GM19397 (cell line): ENCODE results near the gene CRYZL1.
A peak's percentile ranks its signal among the peaks of the same experiment; 100 is the strongest.

Source experiments
- ATAC-seq: cut with Tn5 transposase; IDR thresholded peaks from one replicate; pipeline ENCODE4 v1.9.1; 2021; ENCODE audit warnings: mild to moderate bottlenecking, moderate library complexity; ENCODE audit not compliant: unreplicated experiment

Gene CRYZL1

DNA sequence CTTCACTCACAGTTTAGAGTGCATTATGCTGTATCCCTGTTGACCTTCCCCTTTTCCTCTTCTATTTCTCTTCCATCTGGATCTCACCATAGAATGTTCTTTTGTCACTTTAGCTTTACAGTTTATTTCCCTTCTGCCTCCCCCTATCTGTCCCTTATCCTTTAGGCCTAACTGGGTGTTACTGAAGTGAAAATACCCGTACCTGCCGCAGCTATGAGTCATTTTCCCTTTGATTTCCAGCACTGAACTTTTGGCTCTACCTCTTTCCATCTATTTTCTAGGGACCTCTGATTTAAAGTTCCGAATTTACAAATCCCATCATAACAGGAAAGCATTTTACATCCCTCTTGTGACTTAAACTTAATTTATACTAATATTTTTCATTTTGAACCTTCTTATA, 20.5 kb upstream of the CRYZL1 start:
- ATAC-seq, result no peak

DNA sequence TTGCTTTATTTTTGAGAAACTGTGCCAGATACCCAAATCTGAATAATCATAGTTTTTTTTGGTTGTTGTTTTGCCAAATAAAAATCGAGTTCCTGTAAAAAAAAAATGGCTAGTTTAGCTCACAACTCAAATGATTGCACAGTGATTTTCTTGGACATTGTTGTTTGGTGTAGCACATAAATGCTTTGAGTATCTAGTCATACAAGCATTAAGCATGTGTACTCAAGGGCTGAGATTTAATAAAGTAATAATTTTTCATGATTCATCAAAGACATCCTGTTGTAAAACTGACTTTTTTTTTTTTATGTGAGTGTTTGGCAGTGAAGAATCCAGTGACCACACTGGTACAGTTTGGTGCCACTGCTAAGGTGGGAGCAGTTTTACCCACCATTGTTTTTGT, 19.6 kb upstream of the CRYZL1 start:
- no peak for ATAC-seq

GRCh38 chr21:33660406-33660805, 18.9 kb upstream of the CRYZL1 start:
- ATAC-seq, result no peak

DNA sequence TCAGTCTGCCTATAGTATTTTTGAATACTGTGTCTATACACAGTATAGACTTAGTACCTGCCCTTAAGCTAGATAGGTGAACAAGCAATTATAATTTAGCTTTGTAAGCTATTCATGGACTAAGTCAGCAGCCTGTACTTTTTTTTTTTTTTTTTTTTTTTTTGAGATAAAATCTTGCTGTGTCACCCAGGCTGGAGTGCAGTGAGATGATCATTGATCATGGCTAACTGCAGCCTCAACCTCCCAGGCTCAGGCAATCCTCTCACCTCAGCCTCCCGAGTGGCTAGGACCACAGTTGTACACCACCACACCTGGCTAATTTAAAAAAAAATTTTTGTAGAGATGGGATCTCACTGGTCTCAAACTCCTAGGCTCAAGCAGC, 18.0 kb upstream of the CRYZL1 start:
- no peak for ATAC-seq

- no peak for ATAC-seq
Observed at GRCh38 chr21:33658919-33659567, 17.5 kb upstream of the CRYZL1 start.

DNA sequence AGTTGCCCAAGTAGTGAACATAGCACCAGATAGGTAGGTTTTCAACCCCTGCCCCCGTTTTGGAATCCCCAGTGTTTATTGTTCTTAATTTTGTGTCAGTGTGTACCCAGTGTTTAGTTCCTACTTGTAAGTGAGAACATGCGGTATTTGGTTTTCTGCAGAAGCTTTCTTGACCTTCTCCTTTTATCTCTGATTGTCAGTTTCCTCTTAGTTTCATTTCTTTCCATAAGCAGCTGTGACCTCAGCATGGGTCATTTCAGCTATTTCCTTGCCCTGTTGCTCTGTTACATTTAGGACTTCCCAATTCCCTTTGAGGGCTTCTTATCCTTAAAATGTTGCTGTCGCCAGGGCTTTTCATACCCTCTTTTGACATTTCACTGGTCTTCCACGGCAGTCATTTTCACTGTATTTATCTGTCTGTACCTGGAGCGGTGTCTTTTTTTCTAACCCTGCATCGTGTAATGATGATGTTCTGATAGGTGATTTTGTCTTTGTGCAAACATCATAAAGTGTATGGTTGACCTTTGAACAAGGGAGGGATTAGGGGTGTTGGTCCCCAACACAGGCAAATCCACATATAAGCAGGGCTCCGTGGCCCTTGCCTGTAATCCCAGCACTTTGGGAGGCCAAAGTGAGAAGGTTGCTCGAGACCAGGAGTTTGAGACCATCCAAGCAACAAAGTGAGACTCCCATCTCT, 15.7 kb upstream of the CRYZL1 start:
- no peak for ATAC-seq

- ATAC-seq, result no peak
Observed at GRCh38 chr21:33655588-33656221, 14.2 kb upstream of the CRYZL1 start.

DNA sequence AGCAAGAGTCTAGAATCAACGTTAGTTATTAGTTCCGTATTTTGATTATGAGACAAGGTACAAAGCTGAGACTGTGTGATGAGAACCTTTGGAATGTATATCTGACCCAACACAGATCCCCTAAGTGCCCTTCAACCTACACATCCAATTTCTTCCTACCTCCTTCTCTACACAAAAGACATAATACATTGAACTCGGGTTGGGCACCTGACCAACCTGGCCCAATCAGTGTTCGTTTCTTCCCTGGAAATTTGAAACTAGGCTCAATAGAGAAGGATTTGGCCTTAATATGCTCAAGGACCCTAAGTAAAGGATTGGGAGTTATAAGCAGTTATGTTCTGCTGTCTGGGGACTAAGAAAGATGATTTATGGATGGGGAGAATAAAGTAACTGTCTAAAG, 12.9 kb upstream of the CRYZL1 start:
- no peak for ATAC-seq

DNA sequence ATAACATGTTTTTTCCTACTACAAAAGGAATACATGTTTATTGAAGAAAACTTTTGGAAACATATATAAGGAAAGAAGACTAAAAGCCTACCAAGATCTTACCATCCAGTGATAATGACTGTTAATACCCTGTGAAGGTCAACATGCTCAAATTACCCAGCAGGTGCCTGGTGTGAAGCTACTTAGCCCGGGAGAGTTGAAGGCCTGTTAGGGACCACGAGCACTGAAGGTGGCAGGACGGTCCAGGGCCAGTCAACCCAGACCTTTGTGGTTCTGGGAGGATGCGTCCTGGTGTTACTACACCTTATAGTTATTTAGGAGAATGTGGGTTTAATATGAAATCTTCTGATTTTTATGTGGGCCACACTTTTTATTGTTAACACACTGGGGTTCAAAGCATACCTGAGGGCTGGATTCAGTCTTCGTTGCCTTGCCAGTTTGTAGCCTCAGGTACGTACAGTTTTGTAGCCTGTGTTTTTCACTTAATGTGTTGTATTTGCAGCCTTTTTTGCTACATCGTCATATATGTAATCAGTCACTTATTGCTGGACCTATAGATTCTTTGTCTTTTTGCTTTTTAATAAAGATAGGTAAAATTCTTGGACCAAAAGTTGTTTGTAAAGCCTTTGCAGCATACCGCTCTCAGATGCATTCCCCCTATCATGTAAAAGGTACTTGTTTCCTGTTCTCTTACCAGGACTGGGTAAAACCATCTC, 10.6 kb upstream of the CRYZL1 start:
- ATAC-seq, result no peak

DNA sequence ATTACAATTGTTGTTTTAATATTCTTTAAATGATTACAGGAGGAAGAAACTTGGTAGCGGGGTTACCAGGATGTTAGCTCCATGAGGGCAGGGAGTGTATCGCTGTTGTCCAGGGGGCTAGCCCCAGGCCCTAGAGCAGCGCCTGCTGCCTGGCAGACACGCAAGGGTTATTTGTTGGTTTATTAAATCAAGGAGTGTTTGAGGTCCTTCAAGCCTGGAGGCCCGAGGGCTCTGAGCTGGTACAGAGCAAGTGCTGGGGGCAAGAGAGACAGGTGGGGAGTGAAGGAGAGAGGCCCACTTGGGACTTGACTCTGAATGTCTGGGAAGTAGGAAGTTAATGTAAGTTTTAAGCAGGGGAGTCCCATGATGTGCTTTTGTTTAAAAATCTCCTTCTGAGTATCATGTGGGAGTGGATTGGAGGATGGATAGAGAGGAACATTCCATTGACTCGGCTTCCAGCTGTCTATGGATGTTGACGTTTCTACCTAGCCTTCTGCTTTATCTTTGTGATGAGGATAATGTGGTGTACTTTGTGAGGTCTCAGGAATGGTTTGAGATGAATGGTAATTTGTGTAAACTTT, 9.5 kb upstream of the CRYZL1 start:
- no peak for ATAC-seq

DNA sequence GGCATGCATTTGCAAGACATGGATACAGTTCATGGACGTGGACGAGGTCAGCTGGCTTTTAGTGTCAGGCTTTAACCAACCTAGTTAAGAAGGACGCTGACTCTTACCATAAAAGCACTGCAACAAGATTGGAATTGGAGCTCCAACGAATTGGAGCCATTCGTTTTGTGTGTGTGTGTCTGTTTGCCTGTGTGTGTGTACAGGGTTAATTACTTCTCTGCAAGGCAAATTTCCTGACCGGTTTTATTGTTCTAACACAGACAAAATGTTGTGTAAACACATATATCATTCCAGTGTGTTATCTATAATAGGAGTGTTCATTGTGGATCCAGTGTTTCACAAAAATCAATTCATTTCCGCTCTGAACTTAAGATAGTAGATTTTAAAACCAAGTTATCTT, 8.7 kb upstream of the CRYZL1 start:
- ATAC-seq, result no peak

GRCh38 chr21:33648555-33648954, 7.0 kb upstream of the CRYZL1 start:
- ATAC-seq, result no peak

DNA sequence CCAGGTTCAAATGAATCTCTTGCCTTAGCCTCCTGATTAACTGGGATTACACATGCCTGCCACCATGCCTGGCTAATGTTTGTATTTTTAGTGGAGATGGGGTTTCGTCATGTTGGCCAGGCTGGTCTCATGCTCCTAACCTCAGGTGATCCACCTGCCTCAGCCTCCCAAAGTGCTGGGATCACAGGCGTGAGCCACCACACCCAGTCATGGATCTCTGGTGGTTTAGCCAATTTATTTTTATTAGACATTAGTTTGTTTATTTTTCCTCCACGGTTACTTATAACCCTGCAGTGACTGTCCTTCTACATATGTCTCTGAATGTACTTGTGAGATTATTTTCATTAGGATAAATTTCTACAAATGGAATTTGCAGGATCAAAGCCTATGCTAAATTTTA, 6.0 kb upstream of the CRYZL1 start:
- no peak for ATAC-seq

GRCh38 chr21:33645730-33646129, 4.2 kb upstream of the CRYZL1 start:
- ATAC-seq, result no peak

- ATAC-seq, result no peak
Observed at GRCh38 chr21:33644383-33645074, 3.0 kb upstream of the CRYZL1 start.

GRCh38 chr21:33643658-33644311, 2.2 kb upstream of the CRYZL1 start:
- no peak for ATAC-seq

DNA sequence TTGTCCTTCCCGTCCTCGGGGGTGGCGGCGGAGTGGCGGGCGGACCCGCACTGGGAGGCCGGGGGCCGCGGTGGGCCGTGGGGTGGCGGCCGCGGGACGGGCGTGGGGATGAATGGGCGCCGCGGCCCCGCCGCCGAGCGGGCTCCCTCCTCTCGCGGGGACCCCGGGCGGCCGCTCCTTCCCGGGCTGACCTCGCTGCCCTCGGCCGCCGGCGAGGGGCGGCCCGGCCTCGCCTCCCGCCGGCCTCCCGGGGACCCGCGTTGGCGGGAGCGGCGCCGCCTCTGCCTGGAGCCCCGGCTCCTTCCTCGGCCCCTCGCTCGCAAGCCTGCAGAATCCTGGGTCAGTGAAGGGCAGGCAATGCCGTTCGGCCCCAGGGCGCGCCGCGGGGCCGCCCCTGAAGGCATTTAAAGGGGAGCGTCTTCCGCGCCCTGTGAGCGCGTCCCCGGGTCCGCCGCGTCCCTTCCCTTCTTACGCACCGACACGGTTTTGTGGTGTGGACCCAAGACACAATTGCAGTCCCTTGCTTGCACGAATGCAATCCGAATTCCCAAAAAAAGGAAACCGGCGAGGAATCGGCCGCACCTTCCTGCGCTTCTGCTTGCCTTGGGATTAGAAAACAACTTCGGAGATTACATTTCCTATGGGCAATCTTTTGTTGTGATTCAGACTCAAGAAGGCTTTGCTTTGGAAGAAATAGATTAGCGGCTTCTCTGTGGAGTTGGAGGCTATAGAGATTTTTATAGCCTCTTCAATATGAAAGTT, 1.5 kb upstream of the CRYZL1 start:
- no peak for ATAC-seq

GRCh38 chr21:33642027-33642895, 720 bp upstream of the CRYZL1 start, which contains the start of gene ITSN1:
ITSN1 (plus strand) TSS chr21:33642501; CDS start chr21:33718829, 76,328 bp downstream.
- peak; percentile 83 for ATAC-seq
